SJCRH30 (cell line): Measurements from ENCODE around the gene BROX. TPM values are rescaled to one million over a fixed set of nuclear protein-coding genes. Genes with fewer than 3 reads are reported as not detected.
"Not testable (repeated sequence)": the region's sequence is repeated elsewhere in the genome, so short reads cannot be mapped to it uniquely, and the experiment has no call there.

Source experiments
- DNase-seq, 2 experiments: peaks; one replicate each; pipeline ENCODE4 v3.0.0-alpha.2; 2015 to 2020
- H3K27ac ChIP-seq: fragments of 250-450 bp; sonication (Bioruptor Pico); 2 replicates; pipeline ENCODE4 v1.5.1; 2020; ENCODE audit warnings: mild to moderate bottlenecking, moderate library complexity
- H3K27me3 ChIP-seq: fragments of 250-450 bp; sonication (Bioruptor Pico); 2 replicates; pipeline ENCODE4 v1.5.1; 2020; ENCODE audit warnings: mild to moderate bottlenecking, moderate library complexity
- H3K36me3 ChIP-seq: fragments of 250-450 bp; sonication (Bioruptor Pico); 2 replicates; pipeline ENCODE4 v1.5.1; 2020; ENCODE audit warnings: mild to moderate bottlenecking, moderate library complexity
- H3K4me1 ChIP-seq: fragments of 250-450 bp; sonication (Bioruptor Pico); 2 replicates; pipeline ENCODE4 v1.5.1; 2020; ENCODE audit warnings: mild to moderate bottlenecking, moderate library complexity
- H3K4me3 ChIP-seq: fragments of 250-450 bp; sonication (Bioruptor Pico); 2 replicates; pipeline ENCODE4 v1.5.1; 2020; ENCODE audit warnings: mild to moderate bottlenecking, moderate library complexity
- H3K9me3 ChIP-seq: fragments of 250-450 bp; sonication (Bioruptor Pico); replicated peaks from 2 replicates; pipeline ENCODE4 v1.5.1; 2020; ENCODE audit warnings: mild to moderate bottlenecking, moderate library complexity
- total RNA-seq: library from RNA; depleted of rRNA; stranded (reverse); fragments of >200 nt; shearing (Covaris generic); gene quantifications from 2 replicates; pipeline ENCODE4 v1.2.3, GENCODE V29; 2014

Gene BROX
- total RNA-seq, 1 experiment from 2014 or later = 68.2 TPM

DNA sequence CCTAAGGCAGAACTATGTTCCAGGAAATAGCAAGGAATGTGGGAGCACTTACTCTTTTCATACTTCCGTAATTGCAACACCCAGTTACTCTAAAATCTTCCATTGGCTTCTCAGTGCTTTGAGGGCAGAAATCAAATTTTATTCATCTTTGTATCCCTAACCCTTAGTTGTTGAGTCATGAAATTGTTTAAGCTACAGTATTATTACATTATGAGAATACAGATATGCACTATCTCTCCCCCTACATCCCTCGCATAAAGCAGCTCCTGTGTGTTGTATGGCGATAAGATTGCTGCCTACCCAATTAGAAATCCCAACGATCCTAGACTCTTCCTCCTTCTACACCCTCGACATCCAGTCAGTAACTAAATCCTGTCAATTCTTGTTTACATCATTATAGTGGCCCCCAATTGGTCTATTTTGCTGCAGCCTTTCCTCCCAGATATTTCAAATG is 2.6 kb upstream of the BROX start:
- no peak for DNase-seq
- peaks cover 6% of the 10 kb centered on the region for H3K4me1 ChIP-seq
- H3K36me3 ChIP-seq = peaks cover 9% of the 10 kb centered on the region
- no peaks in the 10 kb centered on the region; the same call in 1 of the 2 replicates for H3K9me3 ChIP-seq
- peak overlapping the region; percentile 95 for H3K27ac ChIP-seq
- H3K4me3 ChIP-seq = peak overlapping the region; percentile 87
- no peaks in the 10 kb centered on the region for H3K27me3 ChIP-seq

DNA sequence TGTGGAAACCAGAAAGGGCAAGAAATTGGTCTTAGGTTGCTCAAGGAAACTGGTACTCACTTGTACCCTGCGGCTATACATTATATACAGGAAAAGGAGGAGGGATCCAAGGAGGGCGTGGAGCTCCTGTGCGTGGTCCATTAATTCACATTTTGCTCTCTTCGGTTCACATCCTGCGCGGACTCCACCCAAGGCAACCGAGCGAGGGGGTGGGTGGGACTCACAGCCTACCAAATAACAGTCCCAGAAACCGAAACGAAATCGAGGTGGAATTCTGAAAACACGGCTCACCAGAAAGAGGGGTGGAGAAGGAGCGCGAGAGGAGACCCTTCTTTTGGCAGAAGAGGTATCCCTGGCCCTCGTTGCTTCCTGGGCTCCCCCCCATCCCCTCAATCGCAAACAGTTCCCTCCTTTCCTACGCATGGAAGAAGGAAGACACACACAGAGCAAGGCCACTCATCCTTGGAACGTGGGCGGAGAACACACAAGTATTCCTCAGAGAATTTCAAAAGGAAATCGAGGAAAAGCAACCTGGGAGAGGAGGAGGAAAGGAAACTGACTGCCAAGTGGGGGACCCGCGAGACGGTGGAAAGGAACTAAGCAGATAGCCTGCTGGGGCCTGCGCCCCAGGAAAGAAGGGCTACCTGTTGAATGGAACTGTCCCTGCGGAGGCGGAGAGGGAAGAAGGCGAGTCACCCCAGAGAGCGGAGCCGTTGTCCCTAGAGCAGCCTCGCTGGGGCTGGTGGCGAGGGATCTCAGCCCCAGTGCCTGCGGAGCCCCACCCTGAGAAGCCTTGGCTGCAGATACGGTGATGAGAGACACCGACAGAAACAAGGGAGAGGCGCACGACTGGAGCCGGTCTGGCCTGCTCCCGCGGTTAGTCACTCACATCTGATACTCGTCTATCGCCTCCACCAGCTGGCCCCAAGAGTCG is 778 bp upstream of the BROX start:
- Histone ChIP-seq H3K4me1 (peaks cover 6% of the 10 kb centered on the region), H3K9me3 (no peaks in the 10 kb centered on the region), H3K27me3 (no peaks in the 10 kb centered on the region), H3K4me3 (peak overlapping the region; percentile 87), H3K27ac (peak overlapping the region; percentile 95), H3K36me3 (peaks cover 7% of the 10 kb centered on the region)
- peak; percentile 77 to 84 for DNase-seq

DNA sequence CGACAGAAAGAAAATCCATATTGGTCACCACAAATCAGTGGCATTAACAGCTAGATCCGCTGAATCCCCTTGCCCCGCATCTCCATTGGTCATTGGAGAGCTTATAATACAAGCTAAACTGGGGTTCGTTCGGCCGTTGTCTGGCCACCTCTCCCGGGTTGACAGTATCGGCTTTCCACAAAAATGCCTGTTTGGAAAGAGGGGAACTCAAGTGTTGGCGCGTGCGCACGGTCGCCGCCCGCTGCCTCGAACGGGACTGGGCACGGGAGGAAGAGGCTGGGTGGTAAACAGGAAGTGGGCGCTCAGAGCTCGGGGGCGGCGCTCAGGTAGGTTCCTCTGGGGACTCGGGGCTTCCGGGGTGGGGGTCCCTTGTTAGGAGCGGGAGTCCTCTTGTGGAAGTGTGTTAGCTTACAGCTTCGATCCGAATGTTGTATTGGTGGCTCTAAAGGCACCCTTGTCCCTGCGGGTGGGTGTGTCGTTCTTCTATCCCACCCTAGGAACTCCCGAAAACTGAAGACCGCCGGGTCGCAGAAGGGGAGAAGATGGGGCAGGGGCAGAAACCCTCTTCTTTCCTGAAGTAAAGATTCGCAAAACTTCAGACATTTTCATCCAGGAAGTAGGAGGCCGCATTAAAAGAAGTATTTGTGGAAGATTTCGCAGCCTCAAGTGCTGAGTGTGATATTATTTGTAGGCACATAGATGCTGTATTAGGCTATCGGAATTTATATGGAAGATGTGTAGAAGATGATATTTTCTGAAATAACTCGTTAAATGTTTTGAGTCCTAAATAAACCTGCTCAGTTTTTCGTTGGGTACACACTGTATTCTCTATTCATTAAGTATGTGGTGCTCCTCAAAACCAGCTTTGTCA is 962 bp downstream of the BROX start:
- H3K27me3 ChIP-seq = no peaks in the 10 kb centered on the region
- peak overlapping the region; percentile 87 for H3K4me3 ChIP-seq
- peak overlapping the region; percentile 95 for H3K27ac ChIP-seq
- peak; percentile 97 to 98 for DNase-seq
- H3K4me1 ChIP-seq = peaks cover 6% of the 10 kb centered on the region
- H3K36me3 ChIP-seq = peaks cover 18% of the 10 kb centered on the region
- no peaks in the 10 kb centered on the region for H3K9me3 ChIP-seq

DNA sequence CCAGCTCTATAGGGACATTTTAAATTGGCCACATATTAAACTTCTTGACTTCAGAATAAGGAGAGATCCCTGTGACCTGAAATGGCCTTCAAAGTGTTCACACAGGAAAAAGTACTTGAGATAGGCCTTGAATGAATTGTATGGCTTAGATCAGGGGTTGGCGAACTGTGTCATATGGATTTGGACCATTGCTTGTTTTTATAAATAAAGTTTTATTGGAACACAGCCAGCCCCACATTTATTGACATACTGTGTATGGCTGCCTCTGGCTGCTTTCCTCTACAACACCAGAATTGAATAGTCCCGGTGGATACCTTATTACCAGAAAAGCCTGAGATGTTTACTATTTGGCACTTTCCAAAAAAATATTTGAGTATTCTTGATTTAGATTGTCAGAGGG is 4.0 kb downstream of the BROX start:
- no peak for DNase-seq
- Histone ChIP-seq H3K9me3 (no peaks in the 10 kb centered on the region), H3K27ac (no peak overlapping the region), H3K27me3 (no peaks in the 10 kb centered on the region), H3K4me3 (no peak overlapping the region), H3K4me1 (no peaks in the 10 kb centered on the region), H3K36me3 (peaks cover 40% of the 10 kb centered on the region)

DNA sequence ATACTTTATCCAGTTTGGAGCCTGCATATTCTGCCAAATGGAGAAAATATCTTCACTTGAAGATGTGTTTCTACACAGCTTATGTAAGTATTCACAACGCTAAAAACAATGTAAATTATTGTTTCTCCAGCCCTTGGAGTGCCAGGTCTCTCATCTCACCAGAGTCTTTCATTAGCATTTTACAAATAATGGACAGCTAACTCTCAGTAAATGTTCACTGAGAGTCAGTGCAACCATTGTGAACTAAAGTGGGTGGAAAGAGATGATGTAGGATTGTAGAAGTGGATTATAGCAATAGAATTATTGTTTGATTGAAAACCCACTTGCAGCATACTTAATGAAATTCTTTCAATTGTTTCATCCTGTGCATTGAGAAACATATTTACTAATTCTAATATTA is 16.4 kb downstream of the BROX start:
- Histone ChIP-seq H3K4me3 (no peak overlapping the region), H3K4me1 (no peaks in the 10 kb centered on the region), H3K27ac (no peak overlapping the region), H3K36me3 (peaks cover 83% of the 10 kb centered on the region), H3K9me3 (no peaks in the 10 kb centered on the region), H3K27me3 (no peaks in the 10 kb centered on the region)
- DNase-seq = no peak

DNA sequence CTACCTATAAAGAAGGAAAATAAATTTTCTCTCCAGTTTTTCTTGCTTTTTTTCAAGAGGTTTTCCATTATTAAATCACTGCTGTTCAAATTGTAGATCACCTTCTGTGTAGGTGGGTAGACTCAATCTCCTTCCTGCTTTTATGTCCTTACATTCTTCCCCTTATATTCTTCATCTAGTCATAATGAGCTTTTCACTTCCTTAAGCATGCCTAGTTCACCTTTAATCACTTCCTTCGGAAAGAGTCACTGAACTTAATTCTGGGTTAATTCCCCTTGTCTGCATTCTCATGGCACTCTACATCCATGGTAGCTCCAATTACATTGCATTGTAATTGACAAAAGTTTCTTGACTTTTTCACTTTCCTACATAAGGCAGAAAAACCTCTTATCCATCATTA is 18.5 kb downstream of the BROX start:
- H3K4me3 ChIP-seq = no peak overlapping the region
- peaks cover 78% of the 10 kb centered on the region for H3K36me3 ChIP-seq
- H3K9me3 ChIP-seq = no peaks in the 10 kb centered on the region
- no peaks in the 10 kb centered on the region for H3K27me3 ChIP-seq
- no peak for DNase-seq
- no peaks in the 10 kb centered on the region for H3K4me1 ChIP-seq
- no peak overlapping the region for H3K27ac ChIP-seq

DNA sequence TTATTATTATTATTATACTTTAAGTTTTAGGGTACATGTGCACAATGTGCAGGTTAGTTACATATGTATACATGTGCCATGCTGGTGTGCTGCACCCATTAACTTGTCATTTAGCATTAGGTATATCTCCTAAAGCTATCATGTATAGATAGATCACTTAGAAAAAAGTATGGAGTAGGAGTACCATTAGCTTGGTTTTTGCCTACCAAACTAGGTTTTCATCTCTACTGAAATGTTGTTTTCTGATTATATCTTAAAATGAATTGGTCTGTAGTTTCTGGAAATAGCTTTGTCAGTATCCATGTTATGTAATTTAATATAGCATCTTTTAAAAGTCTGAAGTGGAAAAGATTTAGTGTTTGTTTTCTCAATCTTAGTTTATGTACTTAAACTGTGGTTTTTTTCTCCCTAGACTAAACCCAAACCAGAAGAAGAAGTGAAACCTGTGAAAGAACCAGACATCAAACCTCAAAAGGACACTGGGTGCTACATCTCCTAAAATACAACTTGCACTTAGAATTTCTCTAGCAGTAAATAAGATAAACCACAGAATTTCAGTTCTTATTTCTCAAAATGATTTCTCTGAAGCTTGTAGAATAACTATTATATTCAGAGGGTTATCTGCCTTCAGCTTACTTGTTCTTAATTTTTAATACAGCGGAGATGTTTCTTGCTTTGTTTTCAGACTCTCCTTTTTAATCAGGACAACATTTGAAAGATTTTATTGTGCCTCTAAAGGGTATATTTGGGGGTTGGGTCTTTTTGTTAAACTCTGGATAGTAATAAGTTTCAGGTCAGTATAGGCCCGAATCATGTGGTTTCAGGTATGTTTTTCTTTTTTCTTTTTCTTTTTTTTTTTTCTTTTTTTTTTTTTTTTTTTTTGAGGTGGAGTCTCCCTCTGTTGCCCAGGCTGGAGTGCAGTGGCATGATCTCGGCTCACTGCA is 20.1 kb downstream of the BROX start:
- DNase-seq = no peak
- Histone ChIP-seq H3K27ac (no peak overlapping the region), H3K4me3 (no peak overlapping the region), H3K4me1 (no peaks in the 10 kb centered on the region), H3K9me3 (no peaks in the 10 kb centered on the region), H3K27me3 (no peaks in the 10 kb centered on the region), H3K36me3 (peaks cover 67% of the 10 kb centered on the region)

DNA sequence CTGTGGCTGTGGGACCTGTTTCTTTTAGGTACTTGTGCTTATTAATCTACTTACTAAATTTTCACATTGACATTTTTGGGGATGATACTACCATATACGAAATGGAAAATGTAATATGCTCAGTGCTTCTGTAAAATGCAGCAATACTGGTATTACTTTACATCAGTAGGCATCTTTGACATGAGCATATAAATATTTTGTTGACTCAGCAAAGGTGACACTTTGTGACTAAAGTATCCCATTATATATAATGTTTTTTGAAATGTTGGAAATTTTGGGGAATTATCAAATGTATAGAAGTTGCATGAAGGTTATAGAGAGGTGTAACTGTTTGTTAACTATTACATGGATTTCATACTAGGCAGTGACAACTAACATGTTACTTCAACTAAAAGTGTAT is 22.4 kb downstream of the BROX start:
- Histone ChIP-seq H3K4me3 (no peak overlapping the region), H3K9me3 (no peaks in the 10 kb centered on the region), H3K4me1 (no peaks in the 10 kb centered on the region), H3K27me3 (no peaks in the 10 kb centered on the region), H3K27ac (no peak overlapping the region), H3K36me3 (peaks cover 46% of the 10 kb centered on the region)
- no peak for DNase-seq

DNA sequence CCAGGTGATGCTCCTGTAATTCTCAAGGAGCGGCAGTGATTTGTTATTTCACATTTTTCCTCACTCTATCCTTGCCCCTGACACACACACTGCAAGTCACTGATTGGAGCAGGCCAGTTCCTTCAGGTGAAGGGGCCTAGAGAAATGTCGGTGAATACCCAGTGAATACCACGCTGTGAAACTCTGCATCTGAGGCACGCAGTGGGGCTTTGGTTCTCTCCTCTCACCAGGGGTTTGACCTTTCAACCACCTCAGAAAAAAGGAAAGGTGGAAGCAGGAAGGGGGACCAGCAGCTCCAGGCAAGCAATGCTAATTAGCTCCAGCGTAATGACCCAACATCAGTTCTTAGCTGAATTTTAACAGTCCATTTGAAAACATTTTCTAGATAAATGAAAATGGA is 24.1 kb downstream of the BROX start:
- no peak for DNase-seq
- H3K27ac ChIP-seq = no peak overlapping the region
- H3K4me3 ChIP-seq = no peak overlapping the region
- no peaks in the 10 kb centered on the region for H3K27me3 ChIP-seq
- H3K36me3 ChIP-seq = peaks cover 31% of the 10 kb centered on the region
- H3K9me3 ChIP-seq = no peaks in the 10 kb centered on the region
- no peaks in the 10 kb centered on the region for H3K4me1 ChIP-seq

DNA sequence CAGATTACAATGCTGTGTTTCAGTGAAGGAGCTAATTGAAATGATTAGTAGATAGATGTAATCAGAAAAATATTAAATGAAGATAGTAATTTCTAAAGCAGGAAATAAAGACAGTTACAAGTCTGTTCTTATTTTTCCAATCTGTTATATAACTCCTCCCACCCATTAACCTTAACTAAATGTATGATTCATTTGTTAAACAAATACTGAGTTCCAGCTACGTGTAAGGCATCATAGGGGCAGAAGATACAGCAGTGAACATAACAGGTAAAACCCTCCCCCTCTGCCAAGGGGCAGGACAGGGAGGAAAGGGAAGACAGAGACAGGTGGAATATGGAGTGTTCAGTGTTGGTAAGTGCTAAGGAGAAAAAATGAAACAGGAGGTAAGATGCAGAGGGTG is 24.6 kb downstream of the BROX start, which contains the start of gene FAM177B:
Gene FAM177B (plus strand): TSS at position 231 of the 400 bp plus-strand sequence. CDS start 9,344 bp downstream, outside the sequence.
- H3K4me3 ChIP-seq = no peak within 1 kb of the TSS
- no peaks in the 10 kb centered on the region for H3K9me3 ChIP-seq
- DNase-seq = no peak

DNA sequence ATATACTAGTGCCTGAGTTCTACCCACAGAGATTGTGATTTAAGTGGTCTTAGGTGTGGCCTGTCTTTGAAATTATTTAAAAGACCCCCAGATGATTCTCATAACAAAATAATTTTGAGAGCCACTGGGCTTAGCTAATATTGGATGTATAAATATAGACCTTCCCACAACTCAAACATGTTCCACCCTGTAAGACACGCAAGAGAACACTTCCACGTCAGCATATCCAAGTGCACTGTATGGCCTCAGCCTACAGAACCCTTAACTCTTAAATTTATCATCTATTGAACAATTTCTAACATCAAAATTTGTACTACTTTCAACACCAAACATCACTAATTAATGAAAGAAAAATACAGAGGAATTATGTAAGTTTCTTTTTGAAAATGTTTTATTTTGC is 27.1 kb downstream of the BROX start:
- no peak for DNase-seq
- Histone ChIP-seq H3K4me1 (no peaks in the 10 kb centered on the region), H3K27me3 (no peaks in the 10 kb centered on the region), H3K9me3 (no peaks in the 10 kb centered on the region), H3K4me3 (no peak overlapping the region), H3K27ac (no peak overlapping the region), H3K36me3 (peaks cover 6% of the 10 kb centered on the region)

More for the DNA sequence above, 24.6 kb downstream of the BROX start, which contains the start of gene FAM177B:
- H3K36me3 ChIP-seq = peaks cover 26% of the 10 kb centered on the region
- H3K4me1 ChIP-seq = no peaks in the 10 kb centered on the region
- no peaks in the 10 kb centered on the region for H3K27me3 ChIP-seq
- H3K27ac ChIP-seq = no peak within 1 kb of the TSS

DNA sequence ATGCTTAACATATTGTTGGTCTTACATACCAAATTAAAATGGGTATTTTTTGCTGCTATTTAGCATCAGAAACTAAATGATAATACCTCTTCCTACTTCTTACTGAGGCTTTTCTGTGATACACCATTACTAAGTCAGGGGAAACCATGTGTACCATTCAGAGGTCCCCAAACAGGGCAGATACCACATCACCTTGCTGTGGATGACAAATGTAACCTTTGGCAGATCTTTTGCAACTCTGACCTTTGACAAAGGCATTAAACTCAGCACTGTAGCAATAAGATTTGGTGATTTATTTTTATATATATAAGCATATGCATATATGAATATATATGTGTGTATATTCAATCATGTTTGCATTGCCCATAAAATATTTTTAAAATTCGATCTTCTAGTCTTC is 27.6 kb downstream of the BROX start:
- no peaks in the 10 kb centered on the region for H3K27me3 ChIP-seq
- no peak overlapping the region for H3K27ac ChIP-seq
- no peaks in the 10 kb centered on the region for H3K9me3 ChIP-seq
- DNase-seq = no peak
- H3K4me3 ChIP-seq = no peak overlapping the region
- no peaks in the 10 kb centered on the region for H3K4me1 ChIP-seq
- peaks cover 4% of the 10 kb centered on the region; the same call in 1 of the 2 replicates for H3K36me3 ChIP-seq

DNA sequence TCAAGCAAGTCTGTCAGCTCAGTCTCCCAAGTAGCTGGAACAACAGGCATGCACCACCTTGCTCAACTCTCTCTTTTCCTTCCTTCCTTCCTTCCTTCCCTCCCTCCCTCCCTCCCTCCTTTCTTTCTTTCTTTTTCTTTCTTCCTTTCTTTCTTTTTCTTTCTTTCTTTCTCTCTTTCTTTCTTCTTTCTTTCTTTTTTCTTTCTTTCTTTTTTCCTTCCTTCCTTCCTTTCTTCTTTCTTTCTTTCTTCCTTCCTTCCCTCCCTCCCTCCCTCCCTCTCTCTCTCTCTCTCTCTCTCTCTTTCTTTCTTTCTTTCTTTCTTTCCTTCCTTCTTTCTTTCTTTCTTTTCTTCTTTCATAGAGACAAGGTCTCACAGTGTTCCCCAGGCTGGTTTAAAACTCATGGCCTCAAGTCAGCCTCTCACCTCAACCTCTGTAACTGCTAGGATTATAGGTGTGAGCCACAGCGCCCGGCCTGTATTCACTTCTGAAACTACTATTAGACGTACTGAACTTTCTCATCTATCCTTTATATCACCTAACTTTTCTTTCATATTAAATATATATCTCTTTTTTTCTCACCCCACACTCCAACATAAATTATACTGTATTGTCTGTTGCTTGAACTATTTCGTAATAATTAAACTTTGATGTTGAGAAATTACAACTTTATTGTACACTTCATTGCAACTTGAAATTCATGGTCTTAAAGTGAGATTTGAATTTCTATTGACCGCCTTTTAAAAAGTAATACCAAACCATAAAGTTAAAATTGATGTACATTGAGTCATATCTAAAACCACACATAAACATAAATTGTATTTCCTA is 29.5 kb downstream of the BROX start:
- not testable (repeated sequence) for H3K36me3 ChIP-seq, H3K27ac ChIP-seq, DNase-seq, H3K27me3 ChIP-seq, H3K4me1 ChIP-seq, H3K9me3 ChIP-seq, H3K4me3 ChIP-seq
